Lower lobe of right lung (tissue), 2 donors: Measurements from ENCODE around the gene TEN1. TPM values are rescaled to one million over a fixed set of nuclear protein-coding genes. Genes with fewer than 3 reads are reported as not detected.
A peak's percentile ranks its signal among the peaks of the same experiment; 100 is the strongest.

Experiments
- ATAC-seq, 2 donors: fragments of 200-7000 bp; cut with Tn5 transposase; one replicate each; pipeline ENCODE4 v1.9.1; 2020 to 2022; ENCODE audit warnings: mild to moderate bottlenecking in 2 of 2, moderate library complexity in 2 of 2
- DNase-seq: peaks from one replicate; pipeline ENCODE4 v3.0.0-alpha.2; 2020
- H3K27ac ChIP-seq: fragments of 200-600 bp; one replicate; pipeline ENCODE4 v1.8.0; 2022
- H3K27me3 ChIP-seq: fragments of 200-600 bp; one replicate; pipeline ENCODE4 v1.8.0; 2022; ENCODE audit warnings: low read depth
- H3K36me3 ChIP-seq: fragments of 200-600 bp; one replicate; pipeline ENCODE4 v1.8.0; 2022; ENCODE audit warnings: mild to moderate bottlenecking
- H3K4me1 ChIP-seq: fragments of 200-600 bp; one replicate; pipeline ENCODE4 v1.8.0; 2022
- H3K4me3 ChIP-seq: fragments of 200-600 bp; one replicate; pipeline ENCODE4 v1.8.0; 2022; ENCODE audit warnings: mild to moderate bottlenecking
- H3K9me3 ChIP-seq: fragments of 200-600 bp; one replicate; pipeline ENCODE4 v1.8.0; 2022
- CTCF ChIP-seq: fragments of 200-600 bp; IDR thresholded peaks from one replicate; pipeline ENCODE4 v1.8.0; 2022; ENCODE audit warnings: antibody characterized with exemption, mild to moderate bottlenecking
- intact Hi-C: fragments of 100-400 bp; cut with DNase I; formaldehyde crosslinking; loops from one replicate; pipeline ENCODE4 v1.11.0; 2022
- total RNA-seq: library from RNA; stranded (reverse); fragmentation: NEBNext Ultra II Directional; extraction: Animal tissue kit (Norgen Biotek cat#: 25700); gene quantifications from one replicate; pipeline ENCODE4 v1.2.1, GENCODE V29; 2021
- donor health status: DM: no; HTN: yes; CAD: no; lungs with severe emphysema.

TEN1 gene
- total RNA-seq, 1 donor from 2014 or later: 14.6 TPM

- peaks cover 29% of the 10 kb centered on the region for H3K36me3 ChIP-seq
- TF ChIP-seq CTCF: no peak
- no peaks in the 10 kb centered on the region for H3K9me3 ChIP-seq
- intact Hi-C loops: no loop called here
- no peaks in the 10 kb centered on the region for H3K4me1 ChIP-seq
- ATAC-seq: no peak
- H3K27ac ChIP-seq: no peak overlapping the region
- H3K27me3 ChIP-seq: no peaks in the 10 kb centered on the region
- DNase-seq: no peak
- H3K4me3 ChIP-seq: no peak overlapping the region
Measured at GRCh38 chr17:76022285-76022684, 43.2 kb downstream of the TEN1 start.

GRCh38 chr17:76022973-76023899 lies 44.2 kb downstream of the TEN1 start:
- no peak for ATAC-seq
- H3K27ac ChIP-seq: no peak overlapping the region
- no peak for TF ChIP-seq CTCF
- H3K9me3 ChIP-seq: no peaks in the 10 kb centered on the region
- H3K36me3 ChIP-seq: peaks cover 29% of the 10 kb centered on the region
- H3K4me3 ChIP-seq: no peak overlapping the region
- no peak for DNase-seq
- H3K27me3 ChIP-seq: no peaks in the 10 kb centered on the region
- intact Hi-C loops: no loop called here
- H3K4me1 ChIP-seq: no peaks in the 10 kb centered on the region

GRCh38 chr17:76023900-76024237 lies 44.8 kb downstream of the TEN1 start:
- Histone ChIP-seq H3K36me3 (peaks cover 26% of the 10 kb centered on the region), H3K4me1 (no peaks in the 10 kb centered on the region), H3K4me3 (no peak overlapping the region), H3K9me3 (no peaks in the 10 kb centered on the region), H3K27ac (no peak overlapping the region), H3K27me3 (no peaks in the 10 kb centered on the region)
- intact Hi-C loops: no loop called here
- DNase-seq (no peak), ATAC-seq (no peak)
- TF ChIP-seq CTCF: no peak

- Histone ChIP-seq H3K9me3 (no peaks in the 10 kb centered on the region), H3K4me3 (no peak overlapping the region), H3K36me3 (peaks cover 21% of the 10 kb centered on the region), H3K27ac (no peak overlapping the region), H3K4me1 (peaks cover 2% of the 10 kb centered on the region), H3K27me3 (no peaks in the 10 kb centered on the region)
- intact Hi-C loops: no loop called here
- ATAC-seq (no peak), DNase-seq (no peak)
- TF ChIP-seq CTCF: no peak
Measured at GRCh38 chr17:76024353-76024752, 45.3 kb downstream of the TEN1 start.

GRCh38 chr17:76025294-76025693 lies 46.3 kb downstream of the TEN1 start:
- H3K27me3 ChIP-seq: no peaks in the 10 kb centered on the region
- H3K9me3 ChIP-seq: no peaks in the 10 kb centered on the region
- intact Hi-C loops: no loop called here
- peaks cover 20% of the 10 kb centered on the region for H3K36me3 ChIP-seq
- H3K4me1 ChIP-seq: peaks cover 9% of the 10 kb centered on the region
- no peak for TF ChIP-seq CTCF
- ATAC-seq (no peak), DNase-seq (no peak)
- no peak overlapping the region for H3K27ac ChIP-seq
- peak overlapping the region; percentile 52 for H3K4me3 ChIP-seq
